ENCODE measurements around the gene CD4. TPM values are rescaled to one million over a fixed set of nuclear protein-coding genes. Genes with fewer than 3 reads are reported as not detected.

The CD4 gene
- total and polyA plus RNA-seq, 2 donors (not counting 1 experiment from before 2014, with no cell fraction given) = 27.2 to 152 TPM

DNA sequence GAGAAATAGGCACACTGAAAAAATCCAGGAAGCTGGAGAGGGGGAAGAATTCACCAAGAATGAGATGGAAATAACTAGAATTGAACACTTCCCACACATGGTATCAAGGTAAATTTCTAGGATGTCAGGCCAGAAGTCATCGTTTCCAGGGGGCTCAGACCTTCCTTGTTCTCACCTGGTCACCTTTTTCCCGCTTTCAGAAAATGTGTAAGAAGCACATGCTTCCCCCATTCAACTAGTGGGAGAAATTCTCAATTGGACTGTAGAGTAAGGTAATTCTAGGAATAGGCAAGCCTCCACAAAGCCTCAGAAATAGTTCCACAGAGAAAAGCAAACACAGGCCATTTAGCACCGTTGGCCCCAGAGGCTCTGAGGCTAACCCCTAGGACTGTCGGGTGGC is 25.9 kb upstream of the CD4 start:
- Histone ChIP-seq H3K9ac (ENCODE audit: insufficient read depth, low read length) (no peak overlapping the region), H2AFZ (ENCODE audit: low read length) (no peak overlapping the region), H3K9me3 (ENCODE audit: control insufficient read depth, insufficient read depth, low read depth, low read length) (no peaks in the 10 kb centered on the region), H3K79me2 (ENCODE audit: control insufficient read depth, insufficient read depth, low read length) (peaks cover 18% of the 10 kb centered on the region), H3K27me3 (ENCODE audit: control insufficient read depth, insufficient read depth, low read length) (no peaks in the 10 kb centered on the region), H4K20me1 (ENCODE audit: control insufficient read depth, extremely low read depth, insufficient read depth, low read length) (peaks cover 1% of the 10 kb centered on the region), H3K36me3 (ENCODE audit: control insufficient read depth, insufficient read depth, low read length) (no peaks in the 10 kb centered on the region), H3K4me3 (replicated peaks in 1 of 4; ENCODE audit: control extremely low read depth in 1 of 4, insufficient read depth in 1 of 4, low read depth in 3 of 4, low read length in 4 of 4) (peak overlapping the region in 2 of 4 experiments; percentile 35 to 40), H3K27ac (ENCODE audit: insufficient read depth, low read length) (peak overlapping the region; percentile 79), H3K4me2 (ENCODE audit: extremely low read depth, insufficient read depth, low read length) (peak overlapping the region; percentile 59), H3K4me1 (ENCODE audit: control insufficient read depth, extremely low read depth, insufficient read depth, low read length) (peaks cover 6% of the 10 kb centered on the region)
- no peak for DNase-seq (ENCODE audit: low read depth in 2 of 2)
- TF ChIP-seq CTCF (conservative IDR thresholded peaks at IDR 0.05 in 1 of 2, IDR thresholded peaks at IDR 0.05 in 1 of 2; ENCODE audit: low read depth in 1 of 2, low read length in 2 of 2) (no peak), EZH2 (IDR thresholded peaks at IDR 0.05; ENCODE audit: low read length, missing control alignments) (no peak)

DNA sequence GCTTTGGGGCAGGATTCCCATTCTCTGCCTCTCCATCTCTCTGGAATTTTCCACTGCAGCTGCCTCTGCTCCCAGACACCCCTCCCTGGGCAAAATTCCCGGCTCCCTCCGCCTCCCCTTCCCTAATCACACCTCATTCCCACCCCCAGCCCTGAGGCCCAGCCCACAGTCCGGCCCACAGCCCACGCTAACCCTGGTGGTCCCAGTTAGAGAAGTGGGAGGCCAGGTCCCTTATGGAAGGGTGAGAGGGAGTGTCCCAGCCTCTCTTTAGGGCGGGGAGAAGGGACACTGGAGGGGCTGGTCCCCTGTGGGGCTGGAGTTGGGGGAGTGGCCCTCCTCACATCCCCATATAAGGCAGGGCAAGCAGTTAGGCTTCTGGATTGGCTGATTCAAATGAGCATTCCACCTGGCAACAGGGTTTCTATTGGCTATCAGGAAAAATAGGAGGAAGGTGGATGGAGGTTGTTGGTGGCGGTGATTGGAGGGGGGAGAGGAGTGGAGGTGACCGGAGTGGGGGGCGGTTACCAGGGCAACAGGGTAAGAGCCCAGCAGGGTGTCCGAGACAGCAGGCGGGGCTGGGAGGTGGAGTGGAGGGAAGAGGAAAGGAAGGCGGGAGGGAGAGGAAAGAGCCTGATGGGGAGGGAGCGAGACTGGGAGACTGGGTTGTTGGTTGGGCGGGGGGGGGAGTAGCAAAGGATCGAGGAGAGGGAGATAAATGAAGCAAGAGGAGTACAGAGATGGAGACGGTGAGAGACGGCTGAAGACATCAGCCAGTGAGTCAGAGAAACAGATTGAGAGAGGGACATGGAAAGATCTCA is 25.1 kb upstream of the CD4 start:
- no peak overlapping the region for H2AFZ ChIP-seq (ENCODE audit: low read length)
- peak overlapping the region; percentile 13 to 40 (median 25) for H3K4me3 ChIP-seq (replicated peaks in 1 of 4; ENCODE audit: control extremely low read depth in 1 of 4, insufficient read depth in 1 of 4, low read depth in 3 of 4, low read length in 4 of 4)

More for the DNA sequence above, 25.1 kb upstream of the CD4 start:
- TF ChIP-seq EZH2 (IDR thresholded peaks at IDR 0.05; ENCODE audit: low read length, missing control alignments) = no peak
- no peak for TF ChIP-seq CTCF (conservative IDR thresholded peaks at IDR 0.05 in 1 of 2, IDR thresholded peaks at IDR 0.05 in 1 of 2; ENCODE audit: low read depth in 1 of 2, low read length in 2 of 2)
- peak overlapping the region; percentile 17 for H3K9ac ChIP-seq (ENCODE audit: insufficient read depth, low read length)
- H3K27me3 ChIP-seq (ENCODE audit: control insufficient read depth, insufficient read depth, low read length) = no peaks in the 10 kb centered on the region
- H3K36me3 ChIP-seq (ENCODE audit: control insufficient read depth, insufficient read depth, low read length) = peaks cover under 1% of the 10 kb centered on the region
- no peaks in the 10 kb centered on the region for H3K9me3 ChIP-seq (ENCODE audit: control insufficient read depth, insufficient read depth, low read depth, low read length)
- H4K20me1 ChIP-seq (ENCODE audit: control insufficient read depth, extremely low read depth, insufficient read depth, low read length) = peaks cover 7% of the 10 kb centered on the region
- H3K27ac ChIP-seq (ENCODE audit: insufficient read depth, low read length) = peak overlapping the region; percentile 79
- peak; percentile 99 to 100 for DNase-seq (ENCODE audit: low read depth in 2 of 2)
- peaks cover 13% of the 10 kb centered on the region for H3K4me1 ChIP-seq (ENCODE audit: control insufficient read depth, extremely low read depth, insufficient read depth, low read length)
- H3K79me2 ChIP-seq (ENCODE audit: control insufficient read depth, insufficient read depth, low read length) = peaks cover 26% of the 10 kb centered on the region
- H3K4me2 ChIP-seq (ENCODE audit: extremely low read depth, insufficient read depth, low read length) = peak overlapping the region; percentile 59

Measured in fibroblast of lung (primary cell).